Activated T-cell treated with anti-CD3 and anti-CD28 coated beads, Interleukin-2, amount 50 U/mL, for 72 hours (primary cell): Measurements from ENCODE around the gene CISD2. TPM values are rescaled to one million over a fixed set of nuclear protein-coding genes. Genes with fewer than 3 reads are reported as not detected.
"Not testable (repeated sequence)": the region's sequence is repeated elsewhere in the genome, so short reads cannot be mapped to it uniquely, and the experiment has no call there.

Experiments
- ATAC-seq, 2 donors: fragments of 150-1000 bp; cut with Tn5 transposase; replicated peaks in 1 of 2; 2 replicates each; pipeline ENCODE4 v1.10.0; 2021; ENCODE audit warnings: moderate library complexity in 2 of 2, mild to moderate bottlenecking in 1 of 2
- DNase-seq, 2 donors: peaks; one replicate each; pipeline ENCODE4 v3.0.0; 2021 to 2022; ENCODE audit warnings: mixed read lengths in 1 of 2
- H3K27ac Mint-ChIP-seq: one replicate; pipeline ENCODE4 v1.8.0; 2022; ENCODE audit warnings: mild to moderate bottlenecking, moderate library complexity, mixed read lengths
- H3K27me3 Mint-ChIP-seq: one replicate; pipeline ENCODE4 v1.8.0; 2022; ENCODE audit warnings: low read depth, mixed read lengths
- H3K36me3 Mint-ChIP-seq, 2 donors: one replicate each; pipeline ENCODE4 v1.8.0; 2022; ENCODE audit warnings: mixed read lengths in 2 of 2, mild to moderate bottlenecking in 1 of 2; ENCODE audit not compliant: insufficient read depth in 2 of 2
- H3K4me1 Mint-ChIP-seq: one replicate; pipeline ENCODE4 v1.8.0; 2022; ENCODE audit warnings: low read depth, mixed read lengths
- H3K4me3 Mint-ChIP-seq, 2 donors: one replicate each; pipeline ENCODE4 v1.8.0; 2022; ENCODE audit warnings: mild to moderate bottlenecking in 2 of 2, mixed read lengths in 2 of 2, moderate library complexity in 2 of 2
- H3K9me3 Mint-ChIP-seq, 2 donors: one replicate each; pipeline ENCODE4 v1.8.0; 2022; ENCODE audit warnings: mixed read lengths in 2 of 2
- total RNA-seq, 2 donors: library from RNA; stranded (reverse); gene quantifications; one replicate each; pipeline ENCODE4 v1.2.3, GENCODE V29; 2022

The CISD2 gene
- total RNA-seq, 2 donors from 2014 or later = 36.3 to 38.4 TPM

GRCh38 chr4:102896547-102896946 is 27.8 kb downstream of the CISD2 start:
- not testable (repeated sequence) for H3K27me3 Mint-ChIP-seq, DNase-seq, H3K9me3 Mint-ChIP-seq, H3K4me3 Mint-ChIP-seq, ATAC-seq, H3K36me3 Mint-ChIP-seq, H3K4me1 Mint-ChIP-seq, H3K27ac Mint-ChIP-seq

GRCh38 chr4:102897610-102898009 is 28.8 kb downstream of the CISD2 start:
- not testable (repeated sequence) for H3K36me3 Mint-ChIP-seq, H3K27me3 Mint-ChIP-seq, H3K27ac Mint-ChIP-seq, H3K4me3 Mint-ChIP-seq, H3K4me1 Mint-ChIP-seq, H3K9me3 Mint-ChIP-seq, ATAC-seq, DNase-seq

GRCh38 chr4:102901804-102902203 is 33.0 kb downstream of the CISD2 start:
- H3K27me3 Mint-ChIP-seq = no peaks in the 10 kb centered on the region
- H3K4me3 Mint-ChIP-seq = no peak overlapping the region
- no peaks in the 10 kb centered on the region for H3K36me3 Mint-ChIP-seq
- H3K27ac Mint-ChIP-seq = no peak overlapping the region
- ATAC-seq (no peak), DNase-seq (no peak)
- H3K4me1 Mint-ChIP-seq = no peaks in the 10 kb centered on the region
- H3K9me3 Mint-ChIP-seq = no peaks in the 10 kb centered on the region

- peaks cover 15% of the 10 kb centered on the region in 2 donors for H3K36me3 Mint-ChIP-seq
- H3K27me3 Mint-ChIP-seq = no peaks in the 10 kb centered on the region
- peaks cover 15 to 25% of the 10 kb centered on the region in 2 donors for H3K9me3 Mint-ChIP-seq
- DNase-seq = no peak
- no peaks in the 10 kb centered on the region for H3K4me1 Mint-ChIP-seq
- ATAC-seq = no peak
- H3K4me3 Mint-ChIP-seq = no peak overlapping the region
- no peak overlapping the region for H3K27ac Mint-ChIP-seq
Observed at GRCh38 chr4:102918859-102919258, 50.1 kb downstream of the CISD2 start.

GRCh38 chr4:102919697-102920096 is 50.9 kb downstream of the CISD2 start:
- Mint-ChIP-seq H3K36me3 (peaks cover 10 to 11% of the 10 kb centered on the region in 2 donors), H3K9me3 (peaks cover 10 to 23% of the 10 kb centered on the region in 2 donors)
- H3K27me3 Mint-ChIP-seq, H3K4me3 Mint-ChIP-seq, ATAC-seq, DNase-seq, H3K4me1 Mint-ChIP-seq, H3K27ac Mint-ChIP-seq: not testable (repeated sequence)

GRCh38 chr4:102935716-102936115 is 66.9 kb downstream of the CISD2 start:
- ATAC-seq (no peak), DNase-seq (no peak)
- no peaks in the 10 kb centered on the region for H3K27me3 Mint-ChIP-seq
- H3K36me3 Mint-ChIP-seq = no peaks in the 10 kb centered on the region
- H3K4me3 Mint-ChIP-seq = no peak overlapping the region
- no peaks in the 10 kb centered on the region for H3K4me1 Mint-ChIP-seq
- peaks cover under 1 to 1% of the 10 kb centered on the region in 2 donors for H3K9me3 Mint-ChIP-seq
- H3K27ac Mint-ChIP-seq = no peak overlapping the region

- not testable (repeated sequence) for H3K9me3 Mint-ChIP-seq, DNase-seq, ATAC-seq, H3K27ac Mint-ChIP-seq, H3K27me3 Mint-ChIP-seq, H3K4me3 Mint-ChIP-seq, H3K36me3 Mint-ChIP-seq, H3K4me1 Mint-ChIP-seq
Observed at GRCh38 chr4:102938063-102938462, 69.3 kb downstream of the CISD2 start.

Other genes with a start within 250 kb of the CISD2 start
- 10 to 100 TPM; 14.8 to 16.8 TPM for gene MANBA, start 108.0 kb upstream of the CISD2 start, total RNA-seq
- gene UBE2D3, start 41.4 kb upstream of the CISD2 start, total RNA-seq = 100 to 1,000 TPM; 460 to 481 TPM
- 1 to 10 TPM; 2.5 to 3.4 TPM for gene SLC9B1, start 150.7 kb downstream of the CISD2 start, total RNA-seq
- gene SLC9B2, start 207.8 kb downstream of the CISD2 start, total RNA-seq = 10 to 100 TPM; 22.5 to 24.5 TPM
- 10 to 100 TPM; 15.6 to 17.6 TPM for gene BDH2, start 230.8 kb downstream of the CISD2 start, total RNA-seq